CD4-positive, alpha-beta T cell treated with Interleukin-21 for 1 hour (primary cell): ENCODE measurements around the gene PMFBP1.
"Not testable (repeated sequence)": the region's sequence is repeated elsewhere in the genome, so short reads cannot be mapped to it uniquely, and the experiment has no call there.

Source experiments
- DNase-seq: peaks from one replicate; pipeline ENCODE4 v3.0.0-alpha.2; 2020

Gene PMFBP1

DNA sequence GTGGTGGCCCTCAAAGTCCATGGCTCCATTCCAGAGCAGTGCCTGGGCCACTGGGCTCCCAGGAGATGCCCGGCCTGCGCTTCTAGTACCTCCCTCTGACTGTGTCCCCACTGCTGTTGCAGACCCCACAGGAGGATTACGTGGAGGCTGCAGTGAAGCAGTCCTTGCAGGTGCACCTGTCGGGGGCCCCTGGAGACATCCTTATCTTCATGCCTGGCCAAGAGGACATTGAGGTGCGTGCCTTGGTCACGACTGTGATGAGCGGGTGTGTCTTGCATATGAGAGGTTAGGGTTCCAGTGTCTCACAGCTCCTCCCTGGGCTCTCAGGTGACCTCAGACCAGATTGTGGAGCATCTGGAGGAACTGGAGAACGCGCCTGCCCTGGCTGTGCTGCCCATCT is 67.0 kb downstream of the PMFBP1 start:
- DNase-seq, result no peak

GRCh38 chr16:72101195-72101594 is 70.8 kb downstream of the PMFBP1 start:
- DNase-seq, result no peak

DNA sequence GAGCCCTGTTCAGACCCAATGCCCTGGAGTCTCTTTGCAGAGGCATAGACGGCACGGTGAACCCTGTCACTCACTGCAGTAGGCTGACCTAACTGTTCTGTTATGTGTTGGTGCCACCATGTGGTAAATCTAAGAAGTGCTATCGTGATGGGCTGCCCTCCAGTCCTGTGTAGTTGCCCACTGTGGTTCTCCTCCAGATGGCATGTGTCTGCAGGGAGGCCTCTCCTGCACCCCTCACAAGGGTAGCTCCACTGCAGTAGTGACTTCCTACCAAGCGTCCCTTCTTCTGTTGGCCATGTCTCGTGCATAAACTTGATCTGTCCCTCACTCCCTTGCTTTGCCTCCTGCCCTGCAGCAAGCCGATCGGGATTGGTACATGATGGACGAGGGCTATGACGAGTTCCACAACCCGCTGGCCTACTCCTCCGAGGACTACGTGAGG is 72.6 kb downstream of the PMFBP1 start:
- DNase-seq, result peak; percentile 60

GRCh38 chr16:72098936-72099335 is 73.0 kb downstream of the PMFBP1 start:
- no peak for DNase-seq

- no peak for DNase-seq
Observed at GRCh38 chr16:72094266-72094610, 77.7 kb downstream of the PMFBP1 start.

GRCh38 chr16:72093448-72094265 is 78.3 kb downstream of the PMFBP1 start, which contains the start of the genes DHX38 and TXNL4B:
Gene DHX38, plus strand, starts transcription at chr16:72093847. Its CDS starts 2,311 bp downstream, at chr16:72096158.
Gene TXNL4B, minus strand, starts transcription at chr16:72093620. Its CDS starts 2,871 bp downstream, at chr16:72090749.
- peak; percentile 97 for DNase-seq

DNA sequence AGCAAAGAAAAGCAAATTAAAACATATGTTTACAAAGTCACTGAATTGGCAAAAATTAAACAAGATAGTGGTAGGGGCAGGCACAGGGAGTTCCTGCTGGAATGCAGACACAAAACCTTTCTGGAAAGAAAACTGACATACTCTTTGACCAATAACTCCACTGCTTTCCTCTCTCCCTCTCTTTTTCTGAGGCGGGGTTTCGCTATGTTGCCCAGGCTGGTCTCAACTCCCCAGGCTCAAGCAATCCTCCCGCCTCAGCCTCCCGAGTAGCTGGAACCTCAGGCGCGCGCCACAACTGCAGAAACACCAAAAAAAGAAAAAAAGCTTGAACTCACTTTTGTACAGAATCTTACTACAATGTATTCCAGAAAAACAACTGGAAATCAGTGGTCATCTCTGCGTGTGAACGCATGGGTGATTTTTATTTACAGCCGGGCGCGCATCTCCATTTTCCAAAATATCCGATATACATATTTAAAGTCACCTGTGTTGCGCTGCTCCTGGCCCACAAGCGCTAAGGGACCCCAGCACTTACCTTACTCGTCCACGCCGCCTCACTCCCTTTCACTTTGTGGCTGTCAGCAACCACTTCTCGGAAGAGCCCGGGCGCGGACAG is 79.0 kb downstream of the PMFBP1 start:
- DNase-seq, result no peak

DNA sequence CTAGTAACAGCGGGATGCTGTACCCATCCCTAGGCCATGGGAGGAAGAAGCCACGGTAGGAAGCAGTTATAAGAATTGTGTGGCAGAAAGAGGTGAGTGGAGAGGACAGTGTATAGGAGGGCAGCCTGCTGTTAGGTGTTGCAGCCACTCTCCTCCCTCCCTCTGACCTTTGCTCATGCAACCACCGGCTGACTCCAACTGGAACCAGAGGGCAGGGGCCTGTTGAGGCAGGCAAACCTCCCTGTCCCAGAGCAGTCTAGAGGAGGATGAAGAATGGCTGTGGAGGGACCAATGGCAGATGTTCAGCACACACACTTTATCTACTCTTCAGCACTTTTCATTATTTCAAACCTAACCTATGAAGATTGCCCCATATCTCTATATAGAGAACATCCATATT is 80.7 kb downstream of the PMFBP1 start:
- no peak for DNase-seq

GRCh38 chr16:72085002-72085401 is 87.0 kb downstream of the PMFBP1 start:
- no peak for DNase-seq

- DNase-seq, result no peak
Observed at GRCh38 chr16:72084445-72084844, 87.5 kb downstream of the PMFBP1 start.

GRCh38 chr16:72083778-72084404 is 88.1 kb downstream of the PMFBP1 start:
- no peak for DNase-seq

DNA sequence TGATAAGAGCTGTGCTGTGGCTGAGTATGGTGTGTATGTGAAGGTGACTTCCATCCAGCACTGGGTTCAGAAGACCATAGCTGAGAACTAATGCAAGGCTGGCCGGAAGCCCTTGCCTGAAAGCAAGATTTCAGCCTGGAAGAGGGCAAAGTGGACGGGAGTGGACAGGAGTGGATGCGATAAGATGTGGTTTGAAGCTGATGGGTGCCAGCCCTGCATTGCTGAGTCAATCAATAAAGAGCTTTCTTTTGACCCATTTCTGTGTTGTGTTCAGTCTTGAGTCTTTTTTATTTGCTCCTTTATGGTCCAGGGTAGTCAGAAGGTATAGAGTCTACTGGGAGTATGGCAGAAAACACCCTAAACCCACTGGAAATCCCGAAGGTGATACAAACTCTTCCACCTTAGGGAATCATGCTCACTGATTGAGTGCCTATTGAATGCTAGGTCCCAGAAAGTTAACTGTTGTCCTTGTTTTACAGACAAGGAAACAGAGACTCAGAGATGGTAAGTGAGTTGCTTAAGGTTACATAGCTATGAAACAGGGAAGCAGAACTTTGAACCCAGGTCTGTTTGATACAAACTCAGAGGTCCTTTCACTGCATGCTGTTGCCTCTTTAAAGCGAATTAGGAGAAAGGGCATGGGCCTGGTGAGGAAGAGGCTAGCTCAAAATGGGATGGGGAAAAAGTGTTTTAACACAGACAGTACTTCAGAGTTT is 94.8 kb downstream of the PMFBP1 start:
- not testable (repeated sequence) for DNase-seq

DNA sequence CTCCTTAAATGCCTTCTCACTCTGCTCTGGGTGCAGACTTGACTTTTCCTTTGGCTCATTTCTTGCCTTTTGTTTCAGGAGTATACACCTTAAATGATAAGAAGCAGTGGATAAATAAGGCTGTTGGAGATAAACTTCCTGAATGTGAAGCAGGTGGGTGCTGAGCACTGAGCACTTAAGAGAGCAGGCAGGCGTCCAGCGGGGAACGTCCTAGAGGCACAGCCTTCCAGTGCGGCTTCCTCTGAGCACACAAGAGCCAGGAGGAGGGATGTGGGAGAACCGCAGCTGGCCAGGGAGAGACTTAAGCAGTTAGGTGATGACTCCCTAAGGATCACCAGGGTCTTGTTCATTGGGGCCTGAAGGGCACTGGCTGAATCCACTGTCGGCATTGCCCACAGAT is 96.9 kb downstream of the PMFBP1 start:
- DNase-seq, result not testable (repeated sequence)

DNA sequence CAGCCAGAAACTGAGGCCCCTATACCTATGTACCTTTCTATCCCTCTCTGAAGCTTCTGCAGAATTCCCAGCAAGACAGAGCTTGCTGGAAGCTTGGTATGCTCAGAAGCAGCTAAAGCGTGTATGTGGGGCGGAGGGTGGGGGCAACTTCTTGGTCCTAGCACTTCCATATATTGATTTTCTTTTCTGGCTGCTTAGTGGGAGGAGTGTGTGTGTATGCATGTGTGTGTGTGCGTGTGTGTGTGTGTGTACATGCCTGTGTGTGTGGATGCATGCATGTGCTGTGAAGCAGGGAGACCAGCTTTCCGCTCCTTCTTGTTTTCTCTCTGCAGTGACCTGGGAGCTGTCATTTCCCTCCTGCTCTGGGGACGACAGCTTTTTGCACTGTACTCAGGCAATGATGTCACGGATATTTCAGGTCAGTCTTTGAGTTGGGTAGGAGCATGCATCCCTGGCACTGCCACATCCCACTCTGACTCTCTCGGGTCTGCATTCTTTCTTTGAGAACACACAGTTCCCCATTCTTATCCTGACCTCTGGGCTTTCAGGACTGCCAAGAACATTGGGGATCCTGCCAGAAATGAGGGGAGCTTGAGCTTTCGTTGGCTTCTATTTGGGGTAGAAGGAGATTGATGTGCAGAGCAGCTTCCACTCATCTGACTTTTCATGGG is 98.3 kb downstream of the PMFBP1 start:
- DNase-seq, result no peak

DNA sequence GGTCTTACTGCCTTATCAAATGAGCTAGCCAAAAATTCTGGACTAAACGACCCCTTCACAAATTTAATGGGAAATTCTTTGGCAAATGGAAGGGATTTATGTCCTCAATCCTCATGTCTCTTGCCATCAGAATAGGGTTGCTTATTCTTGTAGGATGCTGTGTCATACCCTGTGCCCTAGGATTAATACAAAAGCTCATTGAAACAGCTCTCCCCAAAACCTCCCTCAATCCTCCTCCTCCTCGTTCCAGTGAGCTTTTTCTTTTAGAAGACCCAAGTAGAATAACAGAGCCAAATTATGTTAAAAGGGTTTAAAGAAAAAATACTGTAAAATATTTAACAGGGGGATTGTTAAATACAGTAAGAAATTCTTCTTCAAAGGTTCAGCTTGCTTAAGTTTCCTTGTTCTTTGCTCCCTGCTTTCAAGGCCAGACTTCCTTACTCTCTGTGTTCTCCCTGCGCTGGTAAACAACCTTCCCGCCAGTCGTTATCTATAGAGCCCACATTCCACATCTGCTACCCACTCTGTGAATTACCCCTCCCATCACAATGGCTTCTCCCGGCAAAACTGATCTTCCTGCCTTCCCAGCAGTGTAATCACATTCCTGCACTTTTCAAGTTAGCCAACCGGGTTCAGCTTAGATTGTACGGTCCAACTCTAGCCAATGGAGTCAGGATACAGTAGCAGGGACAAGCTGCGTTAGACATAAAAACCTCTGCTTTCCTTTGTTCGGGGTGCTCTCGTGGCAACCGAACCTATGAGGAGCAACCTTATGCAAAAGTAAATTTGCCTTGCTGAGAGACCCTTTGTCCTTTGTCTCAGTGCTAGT is 99.2 kb downstream of the PMFBP1 start:
- DNase-seq, result no peak
